HG03066 (cell line): Measurements from ENCODE around the gene ADARB2.

Source experiments
- ATAC-seq: cut with Tn5 transposase; IDR thresholded peaks from one replicate; pipeline ENCODE4 v1.9.1; 2021; ENCODE audit warnings: low read depth; ENCODE audit not compliant: unreplicated experiment

Gene ADARB2

GRCh38 chr10:1535301-1535965 lies 201.9 kb downstream of the ADARB2 start:
- no peak for ATAC-seq

GRCh38 chr10:1534820-1535219 lies 202.5 kb downstream of the ADARB2 start:
- no peak for ATAC-seq

GRCh38 chr10:1532636-1533035 lies 204.7 kb downstream of the ADARB2 start:
- no peak for ATAC-seq

- ATAC-seq, result no peak
These were observed 205.3 kb downstream of the ADARB2 start for GRCh38 chr10:1531883-1532597.

GRCh38 chr10:1530871-1531517 lies 206.3 kb downstream of the ADARB2 start:
- ATAC-seq, result no peak

- ATAC-seq, result no peak
These were observed 207.4 kb downstream of the ADARB2 start for GRCh38 chr10:1529806-1530413.

GRCh38 chr10:1527951-1528350 lies 209.4 kb downstream of the ADARB2 start:
- ATAC-seq, result no peak

- no peak for ATAC-seq
These were observed 210.8 kb downstream of the ADARB2 start for GRCh38 chr10:1526436-1527055.

GRCh38 chr10:1525354-1526162 lies 211.8 kb downstream of the ADARB2 start:
- ATAC-seq, result no peak

- no peak for ATAC-seq
These were observed 212.8 kb downstream of the ADARB2 start for GRCh38 chr10:1524540-1524939.

- no peak for ATAC-seq
These were observed 214.1 kb downstream of the ADARB2 start for GRCh38 chr10:1523221-1523620.

- ATAC-seq, result no peak
These were observed 215.1 kb downstream of the ADARB2 start for GRCh38 chr10:1522237-1522636.

- ATAC-seq, result no peak
These were observed 215.6 kb downstream of the ADARB2 start for GRCh38 chr10:1521741-1522140.

GRCh38 chr10:1520909-1521565 lies 216.3 kb downstream of the ADARB2 start:
- no peak for ATAC-seq

GRCh38 chr10:1519391-1519790 lies 217.9 kb downstream of the ADARB2 start:
- no peak for ATAC-seq

- ATAC-seq, result no peak
These were observed 219.6 kb downstream of the ADARB2 start for GRCh38 chr10:1517684-1518083.

- no peak for ATAC-seq
These were observed 220.7 kb downstream of the ADARB2 start for GRCh38 chr10:1516492-1517165.

GRCh38 chr10:1515780-1516491 lies 221.4 kb downstream of the ADARB2 start:
- ATAC-seq, result no peak
